ENCODE results near the gene KLF6.
A peak's percentile ranks its signal among the peaks of the same experiment; 100 is the strongest.

Gene KLF6

GRCh38 chr10:3806603-3807002 is 21.6 kb upstream of the KLF6 start (continued):
- TF ChIP-seq ZNF416 (tag by site-specific recombination; IDR thresholded peaks at IDR 0.05) = no peak
- no peak for TF ChIP-seq ZNF274 (IDR thresholded peaks at IDR 0.05; ENCODE audit: low read length)
- no peak for TF ChIP-seq ZNF274 (tag by site-specific recombination; IDR thresholded peaks at IDR 0.05; ENCODE audit: borderline replicate concordance)
- no peak for TF ChIP-seq ZNF776 (tag by site-specific recombination; IDR thresholded peaks at IDR 0.05; ENCODE audit: borderline replicate concordance)
- TF ChIP-seq ZNF843 (tag by site-specific recombination; IDR thresholded peaks at IDR 0.05) = no peak
- TF ChIP-seq PRDM4 (tag by site-specific recombination; IDR thresholded peaks at IDR 0.05) = no peak
- no peak for TF ChIP-seq ZNF585B (tag by site-specific recombination; IDR thresholded peaks at IDR 0.05)
- TF ChIP-seq ZSCAN4 (tag by site-specific recombination; IDR thresholded peaks at IDR 0.05) = no peak
- no peak for TF ChIP-seq ZBTB20 (tag by site-specific recombination; IDR thresholded peaks at IDR 0.05)
- TF ChIP-seq ZNF169 (tag by site-specific recombination; IDR thresholded peaks at IDR 0.05) = no peak

GRCh38 chr10:3805791-3806461 is 20.9 kb upstream of the KLF6 start:
- Histone ChIP-seq H3K9me3 (ENCODE audit: control insufficient read depth, insufficient read depth, low read depth, low read length) (no peaks in the 10 kb centered on the region), H3K4me1 (ENCODE audit: control insufficient read depth, insufficient read depth, low read length) (peaks cover 9% of the 10 kb centered on the region), H3K4me3 (ENCODE audit: low read depth, low read length) (no peak overlapping the region), H3K36me3 (ENCODE audit: control insufficient read depth in 2 of 2, insufficient read depth in 1 of 2, low read length in 2 of 2) (no peaks in the 10 kb centered on the region), H3K27ac (ENCODE audit: extremely low read depth, low read depth, low read length) (peak overlapping the region; percentile 42; the same call in 1 of the 2 replicates)
- ChIA-PET POLR2A (interaction anchor here (4.2 kb wide), 1 partner anchor 21 kb away, joined by 30 read pairs; the partner anchor contains the start of gene KLF6), CTCF (no interaction called here)
- TF ChIP-seq ZNF223 (tag by site-specific recombination; IDR thresholded peaks at IDR 0.05) (no peak), ZNF518A (tag by site-specific recombination; conservative IDR thresholded peaks at IDR 0.05; ENCODE audit: low read depth) (0 out of 2 replicates have a peak, but pooled peaks have one; percentile 15), PRDM1 (tag by site-specific recombination; IDR thresholded peaks at IDR 0.05) (no peak), ZNF558 (tag by site-specific recombination; IDR thresholded peaks at IDR 0.05) (no peak), ZNF24 (tag by site-specific recombination; IDR thresholded peaks at IDR 0.05) (no peak), ZNF513 (tag by site-specific recombination; IDR thresholded peaks at IDR 0.05) (no peak), ZNF248 (tag by site-specific recombination; IDR thresholded peaks at IDR 0.05) (no peak), ZNF600 (tag by site-specific recombination; IDR thresholded peaks at IDR 0.05) (no peak), HOXD13 (CRISPR knock-in tag; IDR thresholded peaks at IDR 0.05; ENCODE audit: borderline replicate concordance) (no peak), ZNF776 (tag by site-specific recombination; IDR thresholded peaks at IDR 0.05; ENCODE audit: borderline replicate concordance) (no peak), ZSCAN16 (tag by site-specific recombination; IDR thresholded peaks at IDR 0.05) (no peak), ZNF2 (tag by site-specific recombination; IDR thresholded peaks at IDR 0.05) (no peak), ZNF510 (tag by site-specific recombination; IDR thresholded peaks at IDR 0.05; ENCODE audit: insufficient replicate concordance) (no peak), ZNF37A (tag by site-specific recombination; IDR thresholded peaks at IDR 0.05) (0 out of 2 replicates have a peak, but pooled peaks have one; percentile 28), ZNF639 (tag by site-specific recombination; IDR thresholded peaks at IDR 0.05) (no peak), ZNF548 (tag by site-specific recombination; IDR thresholded peaks at IDR 0.05) (no peak), ZNF677 (tag by site-specific recombination; IDR thresholded peaks at IDR 0.05) (no peak)
